Fibroblast of lung (primary cell): ENCODE measurements around the gene MYH1. TPM values are rescaled to one million over a fixed set of nuclear protein-coding genes. Genes with fewer than 3 reads are reported as not detected.

Experiments
- DNase-seq, 2 donors: peaks; one replicate each; pipeline versions ENCODE4 v3.0.0 to v3.0.0-alpha.2; 2010; ENCODE audit warnings: low read depth in 2 of 2
- H2AFZ ChIP-seq: 2 replicates; pipeline ENCODE4 v1.5.1; 2012; ENCODE audit warnings: low read length, control low read depth, inconsistent platforms
- H3K27ac ChIP-seq: 2 replicates; pipeline ENCODE4 v1.5.1; 2011; ENCODE audit warnings: low read length, control low read depth; ENCODE audit not compliant: insufficient read depth
- H3K27me3 ChIP-seq: 2 replicates; pipeline ENCODE4 v1.5.1; 2011; ENCODE audit warnings: mild to moderate bottlenecking, low read length; ENCODE audit not compliant: control insufficient read depth, insufficient read depth
- H3K36me3 ChIP-seq: 2 replicates; pipeline ENCODE4 v1.5.1; 2011; ENCODE audit warnings: low read length; ENCODE audit not compliant: control insufficient read depth, insufficient read depth
- H3K4me1 ChIP-seq: 2 replicates; pipeline ENCODE4 v1.5.1; 2011; ENCODE audit warnings: low read length; ENCODE audit not compliant: control insufficient read depth, insufficient read depth; ENCODE audit errors: extremely low read depth
- H3K4me2 ChIP-seq: 2 replicates; pipeline ENCODE4 v1.5.1; 2011; ENCODE audit warnings: low read length, control low read depth; ENCODE audit not compliant: insufficient read depth; ENCODE audit errors: extremely low read depth
- H3K4me3 ChIP-seq, 4 experiments: fragments of 200-600 bp in 1 of 4; sonication (generic) in 1 of 4; replicated peaks in 1 of 4; 2 replicates each; pipeline ENCODE4 v1.5.1; 2011 to 2016; ENCODE audit warnings: low read length in 4 of 4, low read depth in 3 of 4, mild to moderate bottlenecking in 3 of 4, control low read depth in 2 of 4, inconsistent platforms in 1 of 4, mixed read lengths in 1 of 4; ENCODE audit not compliant: insufficient read depth in 1 of 4; ENCODE audit errors: control extremely low read depth in 1 of 4
- H3K79me2 ChIP-seq: 2 replicates; pipeline ENCODE4 v1.5.1; 2012; ENCODE audit warnings: mild to moderate bottlenecking, low read length, inconsistent platforms; ENCODE audit not compliant: control insufficient read depth, insufficient read depth
- H3K9ac ChIP-seq: 2 replicates; pipeline ENCODE4 v1.5.1; 2011; ENCODE audit warnings: mild to moderate bottlenecking, low read length, control low read depth; ENCODE audit not compliant: insufficient read depth
- H3K9me3 ChIP-seq: 2 replicates; pipeline ENCODE4 v1.5.1; 2012; ENCODE audit warnings: low read depth, low read length; ENCODE audit not compliant: control insufficient read depth, insufficient read depth
- H4K20me1 ChIP-seq: 2 replicates; pipeline ENCODE4 v1.5.1; 2011; ENCODE audit warnings: low read length; ENCODE audit not compliant: control insufficient read depth, insufficient read depth; ENCODE audit errors: extremely low read depth
- EZH2 ChIP-seq: IDR thresholded peaks from 2 replicates; pipeline ENCODE4 v1.5.1; 2012; ENCODE audit warnings: low read length, control low read depth, mild to moderate bottlenecking; ENCODE audit errors: missing control alignments
- polyA plus RNA-seq, 2 donors: library from polyadenylated mRNA; depleted of rRNA in 1 of 2; stranded (reverse) in 1 of 2; unstranded in 1 of 2; fragments of >200 nt; gene quantifications; 2 replicates each; pipeline ENCODE4 v1.2.1, GENCODE V29; 2011 to 2012; ENCODE audit warnings: missing spikeins in 1 of 2
- total RNA-seq: library from RNA; depleted of rRNA; stranded (reverse); fragments of >200 nt; gene quantifications from 2 replicates; pipeline ENCODE4 v1.2.1, GENCODE V29; 2014
- TF ChIP-seq, protein P1 (sequence below), 2 donors: IDR thresholded peaks in 1 of 2; conservative IDR thresholded peaks in 1 of 2; 1 replicate in 1 of 2; 2 replicates in 1 of 2; pipeline ENCODE4 v1.5.1; 2011 to 2012; ENCODE audit warnings: low read length in 2 of 2, control low read depth in 1 of 2, inconsistent platforms in 1 of 2, low read depth in 1 of 2, mild to moderate bottlenecking in 1 of 2

The MYH1 gene
- total and polyA plus RNA-seq, 2 donors (not counting 1 experiment from before 2014, with no cell fraction given), result not detected

DNA sequence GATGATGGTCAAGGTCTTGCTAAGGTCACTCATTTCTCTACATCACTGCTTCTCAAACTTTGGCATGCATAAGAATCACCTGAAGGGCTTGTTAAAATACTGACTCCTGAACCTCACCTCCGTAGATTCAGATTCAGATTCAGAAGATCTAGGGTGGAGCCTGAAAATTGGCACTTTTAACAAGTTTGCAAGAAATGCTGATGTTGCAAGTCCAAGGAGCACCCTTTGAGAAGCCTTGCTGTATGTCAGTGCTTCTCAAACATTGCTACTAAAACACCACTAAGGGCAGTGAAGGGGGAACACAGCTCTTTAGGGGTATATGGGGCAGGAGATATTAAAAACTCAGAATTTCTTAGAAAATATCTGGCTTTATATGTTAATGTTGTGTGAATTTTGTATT, 13.7 kb upstream of the MYH1 start:
- H3K27me3 ChIP-seq, result no peaks in the 10 kb centered on the region

DNA sequence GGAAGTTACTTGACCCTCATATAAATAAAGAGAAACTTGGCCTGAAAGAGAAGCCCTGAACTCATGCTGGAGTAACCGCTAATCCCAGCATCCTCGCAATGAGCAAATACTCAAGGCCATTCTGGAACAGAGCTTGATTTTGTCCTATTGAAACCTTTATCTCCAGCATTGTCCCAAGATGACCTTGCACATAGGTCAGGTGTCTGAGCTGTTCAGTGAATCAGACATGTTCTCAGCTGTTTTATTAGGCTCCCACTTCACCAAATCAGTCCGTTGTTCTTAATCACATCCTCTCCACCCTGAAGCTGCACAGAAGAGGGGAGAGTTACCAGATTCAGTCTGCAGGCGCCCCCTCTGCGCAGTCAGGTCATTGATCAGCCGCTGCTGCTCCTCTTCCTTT, 9.1 kb upstream of the MYH1 start:
- Histone ChIP-seq H3K4me2 (no peak overlapping the region), H3K27me3 (no peaks in the 10 kb centered on the region), H2AFZ (no peak overlapping the region), H3K79me2 (no peaks in the 10 kb centered on the region), H3K4me1 (no peaks in the 10 kb centered on the region), H3K36me3 (no peaks in the 10 kb centered on the region), H3K9ac (no peak overlapping the region), H3K27ac (no peak overlapping the region), H3K9me3 (no peaks in the 10 kb centered on the region), H3K4me3 (no peak overlapping the region), H4K20me1 (no peaks in the 10 kb centered on the region)
- TF ChIP-seq, protein P1, sequence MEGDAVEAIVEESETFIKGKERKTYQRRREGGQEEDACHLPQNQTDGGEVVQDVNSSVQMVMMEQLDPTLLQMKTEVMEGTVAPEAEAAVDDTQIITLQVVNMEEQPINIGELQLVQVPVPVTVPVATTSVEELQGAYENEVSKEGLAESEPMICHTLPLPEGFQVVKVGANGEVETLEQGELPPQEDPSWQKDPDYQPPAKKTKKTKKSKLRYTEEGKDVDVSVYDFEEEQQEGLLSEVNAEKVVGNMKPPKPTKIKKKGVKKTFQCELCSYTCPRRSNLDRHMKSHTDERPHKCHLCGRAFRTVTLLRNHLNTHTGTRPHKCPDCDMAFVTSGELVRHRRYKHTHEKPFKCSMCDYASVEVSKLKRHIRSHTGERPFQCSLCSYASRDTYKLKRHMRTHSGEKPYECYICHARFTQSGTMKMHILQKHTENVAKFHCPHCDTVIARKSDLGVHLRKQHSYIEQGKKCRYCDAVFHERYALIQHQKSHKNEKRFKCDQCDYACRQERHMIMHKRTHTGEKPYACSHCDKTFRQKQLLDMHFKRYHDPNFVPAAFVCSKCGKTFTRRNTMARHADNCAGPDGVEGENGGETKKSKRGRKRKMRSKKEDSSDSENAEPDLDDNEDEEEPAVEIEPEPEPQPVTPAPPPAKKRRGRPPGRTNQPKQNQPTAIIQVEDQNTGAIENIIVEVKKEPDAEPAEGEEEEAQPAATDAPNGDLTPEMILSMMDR (conservative IDR thresholded peaks at IDR 0.05 in 1 of 2, IDR thresholded peaks at IDR 0.05 in 1 of 2; ENCODE audit: low read depth in 1 of 2, low read length in 2 of 2), result no peak
- no peak for TF ChIP-seq EZH2
- no peak for DNase-seq

More for the DNA sequence above, 13.7 kb upstream of the MYH1 start:
- Histone ChIP-seq H3K9me3 (no peaks in the 10 kb centered on the region), H3K4me1 (no peaks in the 10 kb centered on the region), H3K79me2 (no peaks in the 10 kb centered on the region), H2AFZ (no peak overlapping the region), H4K20me1 (no peaks in the 10 kb centered on the region), H3K36me3 (no peaks in the 10 kb centered on the region), H3K4me3 (no peak overlapping the region), H3K9ac (no peak overlapping the region), H3K4me2 (no peak overlapping the region), H3K27ac (no peak overlapping the region)
- no peak for TF ChIP-seq EZH2
- TF ChIP-seq, protein P1 (conservative IDR thresholded peaks at IDR 0.05 in 1 of 2, IDR thresholded peaks at IDR 0.05 in 1 of 2; ENCODE audit: low read depth in 1 of 2, low read length in 2 of 2), result no peak
- no peak for DNase-seq

DNA sequence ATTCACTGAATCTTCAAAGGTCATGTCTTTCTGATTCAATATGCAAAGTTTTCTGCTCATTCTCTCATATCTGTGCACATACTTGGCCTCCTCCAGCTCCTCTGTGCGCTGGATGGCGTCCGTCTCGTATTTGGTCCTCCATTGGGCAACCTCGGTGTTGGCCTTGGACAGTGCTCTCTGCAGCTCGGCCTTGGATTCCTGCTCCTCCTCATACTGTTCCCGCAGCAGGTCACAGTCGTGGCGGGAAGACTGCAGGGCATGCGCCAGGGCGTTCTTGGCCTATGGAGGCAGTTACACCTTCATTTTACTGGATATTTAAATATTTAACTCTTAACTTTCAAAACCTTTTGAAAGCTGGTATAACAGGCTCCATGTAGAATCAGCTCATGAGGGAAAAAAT, 8.2 kb upstream of the MYH1 start:
- Histone ChIP-seq H4K20me1 (no peaks in the 10 kb centered on the region), H3K4me2 (no peak overlapping the region), H2AFZ (no peak overlapping the region), H3K9ac (no peak overlapping the region), H3K4me3 (no peak overlapping the region), H3K9me3 (no peaks in the 10 kb centered on the region), H3K4me1 (no peaks in the 10 kb centered on the region), H3K27ac (no peak overlapping the region), H3K79me2 (no peaks in the 10 kb centered on the region), H3K27me3 (no peaks in the 10 kb centered on the region), H3K36me3 (no peaks in the 10 kb centered on the region)
- no peak for TF ChIP-seq EZH2
- TF ChIP-seq, protein P1 (conservative IDR thresholded peaks at IDR 0.05 in 1 of 2, IDR thresholded peaks at IDR 0.05 in 1 of 2; ENCODE audit: low read depth in 1 of 2, low read length in 2 of 2), result no peak
- DNase-seq, result no peak
